PC-3 (cell line): Measurements from ENCODE around the gene B3GAT1.

Experiments used
- CTCF ChIP-seq: fragments of 300-600 bp; sonication (generic); conservative IDR thresholded peaks from 2 replicates; pipeline ENCODE4 v1.5.1; 2017; ENCODE audit warnings: antibody characterized with exemption, low read depth, mild to moderate bottlenecking, low read length
- EZH2 ChIP-seq: fragments of 300-600 bp; sonication (generic); IDR thresholded peaks from one replicate; pipeline ENCODE4 v1.6.1; 2017; ENCODE audit warnings: antibody characterized with exemption, mild to moderate bottlenecking, low read length; ENCODE audit not compliant: unreplicated experiment
- EZH2phosphoT487 ChIP-seq: fragments of 300-600 bp; sonication (generic); IDR thresholded peaks from 2 replicates; pipeline ENCODE4 v1.6.1; 2018; ENCODE audit warnings: mild to moderate bottlenecking, antibody characterized with exemption, low read length, borderline replicate concordance

DNA sequence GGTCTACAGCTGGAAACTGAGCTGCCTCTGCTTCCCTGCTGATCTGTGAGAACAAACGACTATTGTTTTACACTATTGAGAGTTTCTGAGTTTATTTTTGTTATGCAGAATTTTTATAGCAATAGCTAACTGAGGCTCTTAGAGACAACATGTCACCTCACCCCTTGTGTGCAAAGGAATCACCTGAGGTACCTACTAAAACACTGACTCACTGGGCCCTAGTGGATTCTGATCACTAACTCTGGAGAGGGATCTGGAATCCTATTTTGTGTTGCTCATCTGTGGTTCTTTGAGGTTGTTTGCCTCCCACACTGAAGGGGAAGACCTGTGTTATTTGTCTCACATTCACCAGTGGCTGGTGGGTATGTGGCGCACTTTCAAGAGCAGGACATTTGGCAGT is 13.4 kb upstream of the B3GAT1 start:
- no peak for TF ChIP-seq CTCF
- TF ChIP-seq EZH2: no peak
- no peak for TF ChIP-seq EZH2phosphoT487
